NCI-H510A (cell line): ENCODE measurements around the gene PGR.
"Not testable (repeated sequence)": the region's sequence is repeated elsewhere in the genome, so short reads cannot be mapped to it uniquely, and the experiment has no call there.

Experiments used
- DNase-seq: peaks from one replicate; lab custom pipeline; 2025; lab: John Stamatoyannopoulos, UW

PGR gene

GRCh38 chr11:101063706-101064105 is 65.9 kb downstream of the PGR start:
- DNase-seq = no peak

- no peak for DNase-seq
These were observed 68.0 kb downstream of the PGR start for GRCh38 chr11:101061606-101062005.

- DNase-seq = no peak
These were observed 70.3 kb downstream of the PGR start for GRCh38 chr11:101059331-101059730.

GRCh38 chr11:101053492-101053891 is 76.1 kb downstream of the PGR start:
- no peak for DNase-seq

GRCh38 chr11:101051677-101052076 is 77.9 kb downstream of the PGR start:
- DNase-seq = no peak

- DNase-seq = no peak
These were observed 79.8 kb downstream of the PGR start for GRCh38 chr11:101049813-101050212.

- no peak for DNase-seq
These were observed 80.5 kb downstream of the PGR start for GRCh38 chr11:101049123-101049522.

- no peak for DNase-seq
These were observed 81.1 kb downstream of the PGR start for GRCh38 chr11:101048479-101048878.

- DNase-seq = no peak
These were observed 82.7 kb downstream of the PGR start for GRCh38 chr11:101046947-101047346.

- no peak for DNase-seq
These were observed 84.2 kb downstream of the PGR start for GRCh38 chr11:101045415-101045814.

GRCh38 chr11:101043940-101044339 is 85.7 kb downstream of the PGR start:
- no peak for DNase-seq

- DNase-seq = no peak
These were observed 93.7 kb downstream of the PGR start for GRCh38 chr11:101035872-101036271.

GRCh38 chr11:101034076-101034475 is 95.5 kb downstream of the PGR start:
- no peak for DNase-seq

- DNase-seq = no peak
These were observed 96.6 kb downstream of the PGR start for GRCh38 chr11:101032991-101033390.

GRCh38 chr11:101031713-101032112 is 97.9 kb downstream of the PGR start:
- DNase-seq = no peak

GRCh38 chr11:101030692-101031091 is 98.9 kb downstream of the PGR start:
- DNase-seq = no peak

GRCh38 chr11:101030015-101030414 is 99.6 kb downstream of the PGR start:
- no peak for DNase-seq

- no peak for DNase-seq
These were observed 101.0 kb downstream of the PGR start for GRCh38 chr11:101028644-101029043.

- no peak for DNase-seq
These were observed 107.4 kb downstream of the PGR start for GRCh38 chr11:101022256-101022655.

- DNase-seq = no peak
These were observed 109.7 kb downstream of the PGR start for GRCh38 chr11:101019870-101020269.

- no peak for DNase-seq
These were observed 114.9 kb downstream of the PGR start for GRCh38 chr11:101014600-101015285.

GRCh38 chr11:101013702-101014101 is 115.9 kb downstream of the PGR start:
- DNase-seq = not testable (repeated sequence)

- no peak for DNase-seq
These were observed 117.7 kb downstream of the PGR start for GRCh38 chr11:101011881-101012280.

GRCh38 chr11:101010899-101011298 is 118.7 kb downstream of the PGR start:
- DNase-seq = no peak
